Right lobe of liver (tissue), 4 donors: Measurements from ENCODE around the gene MOB1A.

Experiments used
- POLR2A ChIP-seq: fragments of 450-650 bp; IDR thresholded peaks from one replicate; pipeline ENCODE4 v1.6.1; 2017; ENCODE audit warnings: antibody characterized with exemption, mild to moderate bottlenecking
- TF ChIP-seq, protein P1 (sequence below), 4 donors: fragments of 200-600 bp in 3 of 4; fragments of 450-650 bp in 1 of 4; IDR thresholded peaks; one replicate each; pipeline versions ENCODE4 v1.5.1 to v1.8.0; 2016 to 2022; ENCODE audit warnings: antibody characterized with exemption in 4 of 4, mild to moderate bottlenecking in 2 of 4
- donor health status: DM: no; HTN: no; CAD: no.
- donor health status: DM: no; HTN: no; CAD: no.
- donor health status: DM: no; HTN: yes; CAD: no.

DNA sequence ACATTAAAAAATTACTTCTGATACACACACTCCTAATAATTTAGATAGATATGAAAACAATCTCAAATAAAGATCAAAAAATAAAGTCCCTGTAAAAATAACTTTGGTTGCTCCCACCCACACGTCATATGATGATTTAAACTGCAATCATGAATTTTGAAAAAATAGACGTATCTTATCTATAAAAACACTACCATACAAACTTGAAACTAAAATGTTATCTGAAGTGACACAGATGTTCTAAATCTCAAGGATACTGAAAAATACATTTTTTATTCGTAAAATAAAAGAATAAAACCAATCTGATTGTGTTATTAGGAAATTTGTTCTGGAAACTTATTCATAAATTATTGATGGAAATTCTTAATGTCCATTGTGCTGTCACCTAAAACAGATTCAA is 22.8 kb downstream of the MOB1A start:
- no peak for TF ChIP-seq POLR2A
- TF ChIP-seq, protein P1, sequence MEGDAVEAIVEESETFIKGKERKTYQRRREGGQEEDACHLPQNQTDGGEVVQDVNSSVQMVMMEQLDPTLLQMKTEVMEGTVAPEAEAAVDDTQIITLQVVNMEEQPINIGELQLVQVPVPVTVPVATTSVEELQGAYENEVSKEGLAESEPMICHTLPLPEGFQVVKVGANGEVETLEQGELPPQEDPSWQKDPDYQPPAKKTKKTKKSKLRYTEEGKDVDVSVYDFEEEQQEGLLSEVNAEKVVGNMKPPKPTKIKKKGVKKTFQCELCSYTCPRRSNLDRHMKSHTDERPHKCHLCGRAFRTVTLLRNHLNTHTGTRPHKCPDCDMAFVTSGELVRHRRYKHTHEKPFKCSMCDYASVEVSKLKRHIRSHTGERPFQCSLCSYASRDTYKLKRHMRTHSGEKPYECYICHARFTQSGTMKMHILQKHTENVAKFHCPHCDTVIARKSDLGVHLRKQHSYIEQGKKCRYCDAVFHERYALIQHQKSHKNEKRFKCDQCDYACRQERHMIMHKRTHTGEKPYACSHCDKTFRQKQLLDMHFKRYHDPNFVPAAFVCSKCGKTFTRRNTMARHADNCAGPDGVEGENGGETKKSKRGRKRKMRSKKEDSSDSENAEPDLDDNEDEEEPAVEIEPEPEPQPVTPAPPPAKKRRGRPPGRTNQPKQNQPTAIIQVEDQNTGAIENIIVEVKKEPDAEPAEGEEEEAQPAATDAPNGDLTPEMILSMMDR (IDR thresholded peaks at IDR 0.05), result no peak
